ENCODE data around the gene ETV3L.

Gene ETV3L

GRCh38 chr1:157106813-157107189 is 7.2 kb upstream of the ETV3L start:
- H3K4me1 ChIP-seq (ENCODE audit: insufficient read depth, low read length), result no peaks in the 10 kb centered on the region
- peaks cover 52% of the 10 kb centered on the region for H3K27me3 ChIP-seq (ENCODE audit: insufficient read depth, low read length, poor library complexity)
- no peak for TF ChIP-seq EZH2 (IDR thresholded peaks at IDR 0.05; ENCODE audit: borderline replicate concordance, low read depth, low read length, severe bottlenecking)
- TF ChIP-seq, protein P1, sequence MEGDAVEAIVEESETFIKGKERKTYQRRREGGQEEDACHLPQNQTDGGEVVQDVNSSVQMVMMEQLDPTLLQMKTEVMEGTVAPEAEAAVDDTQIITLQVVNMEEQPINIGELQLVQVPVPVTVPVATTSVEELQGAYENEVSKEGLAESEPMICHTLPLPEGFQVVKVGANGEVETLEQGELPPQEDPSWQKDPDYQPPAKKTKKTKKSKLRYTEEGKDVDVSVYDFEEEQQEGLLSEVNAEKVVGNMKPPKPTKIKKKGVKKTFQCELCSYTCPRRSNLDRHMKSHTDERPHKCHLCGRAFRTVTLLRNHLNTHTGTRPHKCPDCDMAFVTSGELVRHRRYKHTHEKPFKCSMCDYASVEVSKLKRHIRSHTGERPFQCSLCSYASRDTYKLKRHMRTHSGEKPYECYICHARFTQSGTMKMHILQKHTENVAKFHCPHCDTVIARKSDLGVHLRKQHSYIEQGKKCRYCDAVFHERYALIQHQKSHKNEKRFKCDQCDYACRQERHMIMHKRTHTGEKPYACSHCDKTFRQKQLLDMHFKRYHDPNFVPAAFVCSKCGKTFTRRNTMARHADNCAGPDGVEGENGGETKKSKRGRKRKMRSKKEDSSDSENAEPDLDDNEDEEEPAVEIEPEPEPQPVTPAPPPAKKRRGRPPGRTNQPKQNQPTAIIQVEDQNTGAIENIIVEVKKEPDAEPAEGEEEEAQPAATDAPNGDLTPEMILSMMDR (IDR thresholded peaks at IDR 0.05; ENCODE audit: borderline replicate concordance, extremely low read depth, low read length, poor library complexity, severe bottlenecking), result no peak
- peaks cover 5% of the 10 kb centered on the region for H4K20me1 ChIP-seq (ENCODE audit: insufficient read depth, low read length)
- H3K27ac ChIP-seq (ENCODE audit: low read length), result no peak overlapping the region
- H3K36me3 ChIP-seq (ENCODE audit: insufficient read depth, low read length), result no peaks in the 10 kb centered on the region
- no peak overlapping the region for H3K4me3 ChIP-seq (ENCODE audit: low read depth in 1 of 2, low read length in 2 of 2)
- no peak overlapping the region for H3K9ac ChIP-seq (ENCODE audit: low read depth, low read length)
- H3K9me3 ChIP-seq (ENCODE audit: insufficient read depth, low read length, severe bottlenecking), result no peaks in the 10 kb centered on the region
- ATAC-seq (ENCODE audit: insufficient read depth, low read depth) (no peak), DNase-seq (no peak)
- H3K79me2 ChIP-seq (ENCODE audit: insufficient read depth, low read length), result no peaks in the 10 kb centered on the region
- no peak overlapping the region for H2AFZ ChIP-seq (ENCODE audit: low read depth, low read length)
- no peak overlapping the region for H3K4me2 ChIP-seq (ENCODE audit: insufficient read depth, low read length)

GRCh38 chr1:157105988-157106812 is 6.6 kb upstream of the ETV3L start:
- no peak for TF ChIP-seq EZH2 (IDR thresholded peaks at IDR 0.05; ENCODE audit: borderline replicate concordance, low read depth, low read length, severe bottlenecking)
- TF ChIP-seq, protein P1 (IDR thresholded peaks at IDR 0.05; ENCODE audit: borderline replicate concordance, extremely low read depth, low read length, poor library complexity, severe bottlenecking), result no peak
- H3K9ac ChIP-seq (ENCODE audit: low read depth, low read length), result no peak overlapping the region
- no peak overlapping the region for H3K4me3 ChIP-seq (ENCODE audit: low read depth in 1 of 2, low read length in 2 of 2)
- DNase-seq (no peak), ATAC-seq (ENCODE audit: insufficient read depth, low read depth) (no peak)
- H3K36me3 ChIP-seq (ENCODE audit: insufficient read depth, low read length), result no peaks in the 10 kb centered on the region
- no peaks in the 10 kb centered on the region for H3K9me3 ChIP-seq (ENCODE audit: insufficient read depth, low read length, severe bottlenecking)
- no peaks in the 10 kb centered on the region for H3K4me1 ChIP-seq (ENCODE audit: insufficient read depth, low read length)
- H3K27ac ChIP-seq (ENCODE audit: low read length), result no peak overlapping the region
- no peak overlapping the region for H3K4me2 ChIP-seq (ENCODE audit: insufficient read depth, low read length)
- H3K79me2 ChIP-seq (ENCODE audit: insufficient read depth, low read length), result no peaks in the 10 kb centered on the region
- no peak overlapping the region for H2AFZ ChIP-seq (ENCODE audit: low read depth, low read length)
- H3K27me3 ChIP-seq (ENCODE audit: insufficient read depth, low read length, poor library complexity), result peaks cover 49% of the 10 kb centered on the region
- H4K20me1 ChIP-seq (ENCODE audit: insufficient read depth, low read length), result peaks cover 5% of the 10 kb centered on the region

GRCh38 chr1:157105298-157105987 is 5.8 kb upstream of the ETV3L start:
- DNase-seq (no peak), ATAC-seq (ENCODE audit: insufficient read depth, low read depth) (no peak)
- H3K4me1 ChIP-seq (ENCODE audit: insufficient read depth, low read length), result no peaks in the 10 kb centered on the region
- no peaks in the 10 kb centered on the region for H3K9me3 ChIP-seq (ENCODE audit: insufficient read depth, low read length, severe bottlenecking)
- TF ChIP-seq, protein P1 (IDR thresholded peaks at IDR 0.05; ENCODE audit: borderline replicate concordance, extremely low read depth, low read length, poor library complexity, severe bottlenecking), result no peak
- no peak for TF ChIP-seq EZH2 (IDR thresholded peaks at IDR 0.05; ENCODE audit: borderline replicate concordance, low read depth, low read length, severe bottlenecking)
- H3K27ac ChIP-seq (ENCODE audit: low read length), result no peak overlapping the region
- no peak overlapping the region for H2AFZ ChIP-seq (ENCODE audit: low read depth, low read length)
- no peak overlapping the region for H3K4me3 ChIP-seq (ENCODE audit: low read depth in 1 of 2, low read length in 2 of 2)
- H3K4me2 ChIP-seq (ENCODE audit: insufficient read depth, low read length), result no peak overlapping the region
- H3K9ac ChIP-seq (ENCODE audit: low read depth, low read length), result no peak overlapping the region
- H4K20me1 ChIP-seq (ENCODE audit: insufficient read depth, low read length), result peaks cover 5% of the 10 kb centered on the region
- H3K79me2 ChIP-seq (ENCODE audit: insufficient read depth, low read length), result no peaks in the 10 kb centered on the region
- peaks cover 48% of the 10 kb centered on the region for H3K27me3 ChIP-seq (ENCODE audit: insufficient read depth, low read length, poor library complexity)
- H3K36me3 ChIP-seq (ENCODE audit: insufficient read depth, low read length), result no peaks in the 10 kb centered on the region

All from DND-41 (cell line).